Retina (tissue), 1 donor: Measurements from ENCODE around the gene FAM83G.
A peak's percentile ranks its signal among the peaks of the same experiment; 100 is the strongest.
"Not testable (repeated sequence)": the region's sequence is repeated elsewhere in the genome, so short reads cannot be mapped to it uniquely, and the experiment has no call there.

ENCODE experiments used
- DNase-seq: peaks from one replicate; pipeline ENCODE4 v3.0.0-alpha.2; 2016

The FAM83G gene

DNA sequence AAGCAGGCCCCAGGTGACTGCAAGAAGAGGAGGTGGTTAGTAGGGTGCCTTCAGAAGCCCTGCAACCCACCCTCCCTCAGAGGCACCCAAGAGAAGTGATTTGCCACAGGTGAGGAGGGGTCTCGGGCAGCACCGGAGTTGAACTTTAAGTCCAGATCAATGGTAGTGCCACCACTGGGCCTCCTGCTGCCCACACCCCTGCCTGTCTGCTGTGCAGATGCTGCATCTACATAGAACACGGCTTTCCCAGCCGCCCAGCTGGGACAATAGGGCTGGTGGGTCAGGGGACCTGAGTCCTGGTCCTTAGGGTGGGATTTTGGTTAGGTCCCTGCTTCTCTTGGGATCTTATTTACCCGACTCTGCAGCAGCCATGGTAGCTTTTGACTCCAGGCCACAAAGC lies 17.6 kb upstream of the FAM83G start:
- no peak for DNase-seq

DNA sequence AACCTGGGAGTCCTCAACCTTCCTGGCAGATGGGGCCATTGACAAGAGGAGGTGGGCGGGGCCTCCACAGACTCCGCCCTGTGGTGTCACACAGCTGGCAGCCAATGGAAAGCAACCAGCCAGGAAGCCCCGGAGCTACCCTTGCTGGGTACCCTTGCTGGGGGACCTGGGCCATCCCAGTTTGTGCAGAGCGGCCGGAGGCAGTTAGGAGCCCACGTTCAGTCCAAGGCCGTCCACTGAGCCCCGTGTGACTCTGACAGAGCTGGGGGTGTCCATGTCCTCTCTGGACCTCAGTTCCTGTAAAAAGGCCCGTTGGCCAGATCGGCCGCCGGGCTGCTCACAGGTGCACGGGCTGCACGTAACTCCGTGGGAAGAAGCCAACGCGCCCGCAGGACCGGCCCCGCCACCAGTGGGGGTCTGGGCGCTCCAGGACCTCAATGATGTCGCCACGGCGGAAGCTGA lies 17.1 kb upstream of the FAM83G start:
- no peak for DNase-seq

DNA sequence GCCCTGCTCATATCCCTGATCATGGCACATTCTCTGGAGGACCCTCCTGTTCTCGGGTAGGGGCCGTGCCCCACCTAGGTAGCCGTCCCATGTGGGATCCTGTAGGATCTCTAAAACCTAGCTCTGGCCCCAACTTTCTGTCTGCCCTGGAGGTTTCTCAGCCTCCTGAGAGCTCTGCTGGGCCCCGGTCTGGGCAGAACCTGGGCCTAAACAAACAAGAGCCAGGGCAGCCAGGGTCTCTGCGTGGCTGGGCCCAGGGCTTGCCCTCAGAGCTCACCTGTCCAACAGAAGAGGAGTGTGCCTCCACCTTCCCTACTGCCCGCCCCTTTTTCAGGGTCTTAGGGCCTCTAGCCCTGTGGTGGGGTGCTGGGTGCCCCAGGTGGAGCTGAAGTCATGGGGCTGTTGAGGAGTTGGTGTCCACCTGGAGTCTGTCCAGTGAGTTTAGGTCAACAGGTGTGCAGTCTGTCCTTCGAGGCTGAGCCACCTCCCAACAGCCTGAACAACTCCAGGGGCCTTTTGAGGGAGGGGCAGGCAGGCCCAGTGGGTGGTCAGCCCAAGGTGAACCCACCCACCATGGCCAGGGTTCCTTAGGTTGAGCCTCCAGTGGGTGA lies 16.6 kb upstream of the FAM83G start:
- not testable (repeated sequence) for DNase-seq

DNA sequence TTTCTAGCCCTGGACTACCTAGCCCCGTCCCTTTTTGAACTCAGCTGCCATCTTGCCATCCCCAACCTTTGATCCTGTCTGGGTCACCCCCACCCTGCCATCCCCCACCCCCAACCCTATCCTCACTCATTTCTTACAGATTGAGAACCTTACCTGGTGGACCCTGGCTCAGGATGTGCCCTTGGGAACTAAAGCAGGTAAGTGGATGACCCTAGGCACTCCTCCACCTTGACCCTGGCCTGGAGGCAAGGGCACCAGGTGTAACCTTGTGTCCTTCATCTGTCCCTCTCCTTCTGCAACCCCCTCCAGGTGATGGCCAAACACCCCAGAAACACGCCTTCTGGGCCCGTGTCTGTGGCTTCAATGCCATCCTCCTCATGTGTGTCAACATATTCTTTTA lies 15.5 kb upstream of the FAM83G start:
- DNase-seq = no peak

DNA sequence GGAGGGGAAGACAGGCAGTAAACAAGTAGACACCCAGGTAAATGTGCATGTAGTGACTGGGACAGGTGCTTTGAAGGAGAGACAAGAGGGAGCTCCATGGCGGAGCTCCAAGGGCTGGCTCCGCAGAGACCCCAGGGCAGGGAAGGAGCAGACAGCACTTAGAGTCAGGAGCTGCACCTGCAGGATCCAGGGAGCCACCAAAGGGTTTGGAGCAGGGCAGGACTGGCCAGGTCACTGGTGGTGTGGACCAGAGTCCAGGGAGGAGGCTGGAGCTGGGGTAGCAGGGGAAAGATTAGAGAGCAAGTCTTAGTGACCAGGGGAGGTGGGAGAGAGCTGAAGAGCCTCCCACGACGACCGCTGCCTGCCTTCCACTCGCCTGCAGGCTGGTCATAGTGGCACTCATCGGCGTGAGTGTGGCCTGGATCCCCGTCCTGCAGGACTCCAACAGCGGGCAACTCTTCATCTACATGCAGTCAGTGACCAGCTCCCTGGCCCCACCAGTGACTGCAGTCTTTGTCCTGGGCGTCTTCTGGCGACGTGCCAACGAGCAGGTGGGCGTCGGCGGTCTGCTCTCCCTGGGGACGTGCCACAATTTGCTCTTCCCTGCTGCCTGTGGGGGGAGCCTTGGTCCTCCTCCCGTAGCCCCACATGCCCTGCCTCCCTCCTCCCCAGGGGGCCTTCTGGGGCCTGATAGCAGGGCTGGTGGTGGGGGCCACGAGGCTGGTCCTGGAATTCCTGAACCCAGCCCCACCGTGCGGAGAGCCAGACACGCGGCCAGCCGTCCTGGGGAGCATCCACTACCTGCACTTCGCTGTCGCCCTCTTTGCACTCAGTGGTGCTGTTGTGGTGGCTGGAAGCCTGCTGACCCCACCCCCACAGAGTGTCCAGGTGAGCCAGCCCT lies 14.7 kb upstream of the FAM83G start:
- DNase-seq = peak; percentile 43

DNA sequence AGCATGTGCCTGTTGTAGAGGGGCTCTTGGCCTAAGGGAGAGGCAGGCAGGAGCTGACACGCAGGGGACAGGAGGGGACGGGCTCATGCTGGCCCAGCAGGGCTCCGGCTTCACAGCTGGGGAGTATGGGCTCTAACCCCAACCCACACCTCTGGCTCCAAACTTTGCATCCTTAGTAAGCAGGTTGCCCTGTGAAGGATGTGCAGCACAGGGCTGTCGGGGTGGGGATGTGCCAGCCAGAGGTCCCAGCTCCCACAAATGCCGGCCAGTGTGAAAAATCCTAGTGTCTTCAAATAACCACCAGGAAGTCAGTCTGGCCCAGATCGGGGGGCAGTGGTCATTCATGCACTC lies 14.0 kb upstream of the FAM83G start:
- no peak for DNase-seq

DNA sequence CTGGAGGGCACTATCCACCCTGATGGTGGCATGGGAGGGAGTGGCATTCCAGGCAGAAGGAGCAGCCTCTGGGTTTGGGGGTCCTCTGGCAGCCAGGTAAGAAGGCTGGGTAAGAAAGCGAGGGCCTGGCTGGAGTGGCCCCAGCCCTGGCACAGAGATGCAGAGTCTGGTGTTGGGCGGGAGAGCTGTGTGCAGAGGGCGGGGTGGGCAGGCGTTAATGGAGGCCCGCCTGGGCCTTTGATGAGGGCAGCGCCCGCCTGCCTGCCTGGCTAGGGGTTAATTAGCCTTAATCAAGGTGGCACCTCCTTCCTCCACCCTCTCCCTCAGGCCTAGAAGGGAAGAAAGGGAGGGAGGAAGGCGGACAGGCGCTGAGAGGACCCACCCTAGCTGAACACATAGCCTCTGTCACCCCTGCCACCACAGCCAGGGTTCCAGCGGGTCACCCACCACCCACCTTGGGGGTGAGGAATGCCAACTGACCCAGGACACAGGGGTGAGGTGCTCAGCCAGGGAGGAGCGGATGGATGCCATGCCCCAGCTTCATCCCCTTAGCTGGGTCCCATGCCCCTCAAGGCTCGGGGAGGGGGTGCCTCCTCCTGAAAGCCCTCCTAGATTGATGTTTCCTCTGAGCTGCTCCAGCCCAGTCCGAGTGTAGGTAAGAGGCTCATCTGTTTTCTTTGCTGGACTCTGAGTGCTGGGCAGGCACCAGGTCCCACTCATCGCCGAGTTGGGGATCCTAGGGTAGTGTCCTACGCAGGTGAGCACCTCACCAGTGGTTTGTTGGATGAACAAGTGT lies 13.4 kb upstream of the FAM83G start:
- DNase-seq = no peak

DNA sequence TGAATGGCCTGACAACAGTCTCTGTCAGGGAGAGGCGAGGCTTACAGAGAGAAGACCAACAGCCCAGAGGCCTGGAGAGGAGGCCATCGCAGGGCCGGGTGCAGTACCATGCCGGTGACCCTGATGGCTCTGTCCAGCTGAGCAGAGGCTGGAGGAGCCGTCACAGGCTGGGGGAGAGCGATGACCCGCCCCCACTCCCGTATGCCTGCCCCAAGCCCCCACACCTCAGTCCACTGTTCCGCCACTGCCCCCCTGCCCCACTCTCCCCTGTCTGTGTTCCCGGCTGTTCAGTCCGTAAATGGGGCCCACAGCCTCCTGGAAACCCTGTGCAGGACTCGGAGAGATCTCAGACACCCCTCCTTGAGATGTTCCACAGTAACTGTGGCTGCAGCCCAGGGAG lies 12.8 kb upstream of the FAM83G start:
- DNase-seq = no peak

DNA sequence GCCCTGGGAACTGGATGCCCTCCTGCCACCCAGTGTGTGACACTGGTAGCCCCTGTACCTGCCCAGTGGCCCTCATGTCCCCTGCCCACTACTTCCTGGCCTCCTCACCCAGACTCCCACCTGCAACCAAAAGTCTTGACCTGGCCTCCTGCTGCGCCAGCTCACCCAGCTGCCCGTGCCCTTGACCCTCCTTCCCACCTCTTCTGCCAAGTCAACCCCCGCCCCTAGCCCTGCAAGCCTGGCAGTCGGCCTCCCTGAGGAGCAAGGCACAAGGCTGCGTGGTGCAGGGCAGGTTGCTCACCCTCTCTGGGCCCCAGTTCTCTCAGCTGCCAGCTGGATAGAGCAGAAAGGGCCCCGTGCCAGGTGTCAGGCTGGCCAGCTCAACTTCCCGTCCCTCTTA lies 12.3 kb upstream of the FAM83G start:
- DNase-seq = no peak

DNA sequence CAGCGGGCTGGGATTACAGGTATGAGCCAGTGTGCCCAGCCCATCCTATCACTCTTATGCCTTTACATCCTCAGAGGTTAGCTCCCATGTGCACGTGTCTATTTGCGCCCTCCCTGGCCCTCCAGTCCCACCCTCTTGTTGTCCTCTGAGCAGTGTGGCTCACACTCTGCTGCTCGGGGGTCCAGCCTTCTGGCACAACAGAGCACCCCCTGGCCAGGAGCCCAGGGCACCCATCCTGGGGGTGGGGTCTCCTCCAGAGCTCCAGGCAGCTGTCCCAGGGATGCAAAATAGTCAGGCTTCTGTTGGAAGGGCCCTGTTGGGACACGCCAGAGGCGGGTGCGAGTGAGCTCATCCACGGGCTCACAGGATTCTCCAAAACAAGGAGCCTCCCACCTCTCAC lies 11.7 kb upstream of the FAM83G start:
- no peak for DNase-seq

DNA sequence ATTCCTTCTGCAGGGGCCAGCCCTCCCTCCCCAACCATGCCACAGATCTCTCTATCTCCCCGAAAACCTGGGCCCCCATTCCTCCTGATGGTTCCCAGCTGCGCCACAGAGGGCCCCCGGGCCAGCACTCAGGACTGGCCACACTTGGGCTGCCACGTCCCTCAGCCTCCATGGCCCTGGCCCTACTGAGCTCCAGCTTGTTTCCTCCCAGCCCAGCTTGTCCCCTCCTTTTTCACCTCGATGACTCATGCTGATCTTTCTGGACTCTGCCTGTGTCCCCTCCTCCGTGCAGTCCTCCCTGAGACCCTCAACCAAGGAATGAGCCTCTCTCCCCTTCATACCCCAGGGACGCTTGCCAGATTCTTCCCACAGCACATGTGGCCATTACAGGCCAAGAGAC lies 10.9 kb upstream of the FAM83G start:
- no peak for DNase-seq

DNA sequence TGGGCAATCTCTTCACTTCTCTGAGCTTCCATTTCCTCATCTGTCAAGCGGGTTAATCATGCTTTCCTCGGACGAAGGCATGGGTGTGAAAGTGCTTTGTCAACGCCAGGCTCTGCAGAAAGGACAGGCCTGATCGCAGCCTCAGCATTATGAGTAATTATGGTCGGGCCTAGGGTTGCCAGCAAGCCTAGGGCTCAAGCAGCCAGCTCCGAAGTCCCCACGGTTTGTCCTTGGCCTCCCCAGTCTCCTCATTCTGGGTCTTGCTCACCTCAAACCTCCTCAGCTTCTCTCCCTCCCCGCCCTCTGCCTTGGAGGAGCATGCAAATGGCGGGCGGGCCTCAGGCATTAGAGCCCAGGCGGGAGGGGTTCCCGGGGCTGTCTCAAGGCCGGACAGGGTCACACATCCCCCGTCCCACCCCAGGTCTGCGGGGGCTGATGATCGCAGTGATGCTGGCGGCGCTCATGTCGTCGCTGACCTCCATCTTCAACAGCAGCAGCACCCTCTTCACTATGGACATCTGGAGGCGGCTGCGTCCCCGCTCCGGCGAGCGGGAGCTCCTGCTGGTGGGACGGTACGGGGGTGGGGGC lies 10.2 kb upstream of the FAM83G start:
- no peak for DNase-seq

DNA sequence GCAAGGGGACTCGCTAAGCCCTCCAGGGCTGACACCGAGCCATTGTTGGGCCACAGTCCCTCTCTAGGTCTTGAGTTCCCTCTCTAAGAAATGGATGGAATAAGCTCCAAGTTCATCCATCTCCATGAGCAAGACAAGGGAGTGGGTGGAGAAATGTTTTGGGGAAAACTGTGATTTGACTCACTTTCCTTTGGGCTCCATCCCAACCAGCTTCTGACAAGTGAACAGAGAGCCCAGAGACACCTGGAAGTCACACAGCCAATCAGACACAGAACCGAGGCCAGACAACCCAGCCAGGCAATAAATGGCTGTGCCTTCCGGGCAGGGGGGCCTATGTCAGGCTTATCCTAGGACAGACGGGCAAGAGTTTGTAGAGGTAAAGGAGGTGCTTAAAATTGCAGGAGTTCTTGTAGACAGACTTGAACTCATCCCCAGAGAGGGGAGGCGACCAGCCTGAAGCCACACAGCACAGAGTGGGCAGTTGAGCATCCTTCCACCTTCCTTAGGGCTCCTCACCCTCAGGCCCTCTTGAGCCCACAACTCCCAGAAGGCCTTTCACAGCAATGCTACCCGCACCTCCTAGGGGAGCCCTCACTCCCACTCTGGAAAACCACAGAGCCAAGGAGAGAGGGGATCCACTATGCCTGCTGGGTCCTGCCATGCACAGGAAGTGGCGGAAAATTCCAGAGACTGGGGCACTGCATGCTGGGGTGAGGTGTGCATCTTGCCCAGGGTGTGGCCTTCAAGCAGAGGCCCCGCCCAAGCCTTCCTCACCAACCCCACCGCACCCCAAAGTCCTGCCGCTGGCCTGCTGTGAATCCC lies 9.5 kb upstream of the FAM83G start:
- no peak for DNase-seq

DNA sequence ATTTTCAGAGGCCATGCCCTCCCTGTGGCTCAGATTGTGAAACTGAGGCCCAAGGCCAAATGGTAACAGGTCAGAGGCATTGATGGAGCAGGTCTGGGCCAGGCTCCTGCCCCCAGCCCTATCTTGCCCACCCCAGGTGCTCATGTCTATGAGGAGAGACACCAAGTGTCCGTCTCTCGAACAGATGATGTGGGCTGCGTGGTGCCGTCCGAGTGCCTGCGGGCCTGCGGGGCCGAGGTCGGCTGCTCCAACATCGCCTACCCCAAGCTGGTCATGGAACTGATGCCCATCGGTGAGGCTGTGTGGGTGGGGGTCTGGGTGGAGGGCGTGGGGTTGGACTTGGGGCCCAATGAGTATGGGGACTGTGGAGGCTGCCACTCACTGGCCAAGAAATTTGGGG lies 8.7 kb upstream of the FAM83G start:
- DNase-seq = no peak

DNA sequence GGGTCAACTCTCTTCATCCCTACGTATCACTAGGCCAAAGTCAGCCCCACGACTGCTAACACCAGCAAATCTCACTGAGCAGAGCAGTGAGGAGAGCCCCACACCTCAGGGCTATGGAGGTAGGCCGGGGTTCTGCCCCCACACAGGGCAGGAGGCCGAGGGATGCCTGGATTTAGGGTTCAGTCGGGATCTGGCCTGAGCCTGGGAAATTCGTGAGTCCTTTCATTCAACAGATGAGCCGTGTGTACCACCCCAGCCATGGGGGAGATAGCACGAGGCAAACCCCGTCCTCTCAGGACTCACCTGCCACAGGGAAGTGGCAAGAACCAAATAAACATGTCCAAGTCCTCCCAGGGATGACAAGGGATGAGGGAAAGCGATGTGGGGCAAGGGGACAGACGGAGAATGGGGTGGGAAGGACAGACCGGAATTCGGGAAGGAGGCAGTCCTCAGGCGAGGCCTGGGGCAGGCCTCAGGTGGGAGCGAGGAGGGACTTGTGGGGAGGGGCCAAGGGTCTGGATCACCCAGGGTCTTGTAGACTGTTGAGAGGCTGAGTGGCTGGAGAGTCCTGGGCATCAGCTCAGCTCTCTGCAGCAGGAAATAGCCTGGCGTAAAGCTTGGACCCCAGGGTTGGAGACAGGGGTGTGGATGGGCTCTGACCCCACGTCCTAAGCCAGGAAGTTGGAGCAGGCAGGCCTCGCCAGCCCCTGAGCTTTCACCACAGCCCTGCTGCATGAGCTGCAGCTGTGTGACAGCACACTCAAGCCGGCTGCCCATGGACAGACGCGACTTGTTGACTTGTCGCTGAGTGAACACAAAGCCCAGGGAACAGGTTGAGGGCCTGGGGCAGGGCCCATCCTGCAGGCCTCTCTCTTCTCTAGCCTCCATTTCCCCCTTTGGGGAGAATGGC lies 7.9 kb upstream of the FAM83G start:
- DNase-seq = no peak

DNA sequence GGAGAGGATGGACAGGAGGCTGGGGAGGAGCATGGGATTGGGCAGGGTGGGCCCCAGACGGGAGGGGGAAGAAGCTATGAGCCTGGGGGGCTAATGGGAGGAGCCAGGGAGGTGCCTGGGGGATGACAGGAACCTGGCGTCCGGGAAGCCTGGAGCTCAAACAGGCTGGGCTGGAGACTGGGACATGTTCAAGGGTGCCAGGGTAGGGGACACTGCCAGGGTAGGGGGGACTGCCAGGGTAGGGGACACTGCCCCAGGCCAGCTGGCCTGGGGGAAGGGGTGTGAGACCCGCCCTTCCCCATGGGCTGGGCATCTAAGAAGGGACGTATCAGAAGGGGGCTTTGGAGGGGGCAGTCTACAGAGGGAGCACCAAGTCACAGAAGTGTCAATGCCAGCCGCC lies 7.0 kb upstream of the FAM83G start:
- no peak for DNase-seq

DNA sequence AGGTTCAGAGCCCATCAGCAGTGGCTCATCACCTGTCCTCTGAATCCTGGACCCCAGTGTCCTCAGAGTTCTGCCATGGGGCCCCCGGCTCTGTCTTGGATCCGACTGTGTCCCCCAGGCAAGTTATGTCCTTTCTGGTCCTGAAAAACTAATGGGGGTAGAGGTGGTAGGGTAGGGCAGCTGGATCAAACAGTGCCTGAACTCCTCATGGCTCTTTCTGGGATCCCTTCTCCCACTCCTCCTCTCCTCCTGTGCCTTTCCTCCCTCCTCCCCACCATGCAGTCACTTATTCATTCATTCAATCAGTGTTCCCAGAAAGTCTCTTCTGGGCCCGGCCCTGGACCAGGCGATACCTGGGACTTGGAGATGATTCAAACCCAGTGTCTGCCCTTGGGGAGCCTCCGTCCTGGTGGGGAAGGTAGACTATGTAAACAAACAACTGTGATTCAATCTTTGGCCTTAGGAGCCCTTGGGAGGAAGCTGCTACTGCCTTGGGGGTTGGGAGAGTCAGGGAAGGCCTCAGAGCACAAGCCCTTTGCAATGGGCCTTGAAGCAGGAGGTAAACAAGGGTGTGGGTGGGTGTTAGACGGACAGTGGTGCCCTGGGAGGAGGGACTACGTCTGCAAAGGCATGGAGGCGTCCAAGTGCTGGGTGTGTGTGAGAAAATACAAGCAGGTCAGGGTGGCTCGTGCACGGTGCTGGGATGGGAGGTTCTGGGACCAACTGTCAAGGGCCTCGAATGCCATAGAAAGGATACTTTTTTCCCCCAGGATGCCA lies 6.4 kb upstream of the FAM83G start:
- DNase-seq = no peak

DNA sequence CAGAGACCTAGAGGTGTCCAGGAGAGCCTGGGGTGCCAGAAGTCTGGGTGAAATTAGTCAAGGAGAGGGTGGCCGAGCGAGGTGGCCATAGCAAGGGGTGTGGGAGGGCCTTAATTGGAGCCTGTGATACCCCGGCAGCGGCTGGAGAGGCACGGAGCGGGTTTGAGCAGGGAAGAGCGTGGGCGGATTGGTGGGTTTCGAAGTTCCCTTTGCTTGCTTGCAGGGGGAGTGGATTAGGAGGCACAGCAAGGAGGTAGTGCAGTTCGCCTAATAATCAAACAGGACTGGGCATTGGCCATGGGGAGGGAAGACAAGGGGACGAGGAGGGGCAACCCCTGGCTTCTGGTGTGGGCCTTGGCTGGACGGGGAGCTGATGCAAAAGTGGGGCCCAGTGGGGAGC lies 5.4 kb upstream of the FAM83G start:
- no peak for DNase-seq

DNA sequence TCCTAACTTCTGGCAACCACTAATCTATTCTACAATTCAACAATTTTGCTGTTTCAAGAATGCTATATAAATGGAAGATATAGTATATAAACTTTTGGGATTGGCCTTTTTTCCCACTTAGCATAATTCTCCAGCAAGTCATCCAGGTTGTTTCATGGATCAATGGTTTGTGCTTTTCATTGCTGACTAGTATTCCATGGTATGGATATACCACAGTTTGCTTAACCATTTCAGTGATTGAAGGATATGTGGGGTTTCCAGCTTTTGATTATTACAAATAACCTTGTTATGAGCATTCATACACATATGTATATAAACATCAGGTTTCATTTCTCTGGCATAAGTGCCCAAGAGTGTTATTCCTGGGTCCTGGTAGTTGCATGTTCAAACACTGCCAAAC lies 2.1 kb upstream of the FAM83G start:
- DNase-seq = no peak

DNA sequence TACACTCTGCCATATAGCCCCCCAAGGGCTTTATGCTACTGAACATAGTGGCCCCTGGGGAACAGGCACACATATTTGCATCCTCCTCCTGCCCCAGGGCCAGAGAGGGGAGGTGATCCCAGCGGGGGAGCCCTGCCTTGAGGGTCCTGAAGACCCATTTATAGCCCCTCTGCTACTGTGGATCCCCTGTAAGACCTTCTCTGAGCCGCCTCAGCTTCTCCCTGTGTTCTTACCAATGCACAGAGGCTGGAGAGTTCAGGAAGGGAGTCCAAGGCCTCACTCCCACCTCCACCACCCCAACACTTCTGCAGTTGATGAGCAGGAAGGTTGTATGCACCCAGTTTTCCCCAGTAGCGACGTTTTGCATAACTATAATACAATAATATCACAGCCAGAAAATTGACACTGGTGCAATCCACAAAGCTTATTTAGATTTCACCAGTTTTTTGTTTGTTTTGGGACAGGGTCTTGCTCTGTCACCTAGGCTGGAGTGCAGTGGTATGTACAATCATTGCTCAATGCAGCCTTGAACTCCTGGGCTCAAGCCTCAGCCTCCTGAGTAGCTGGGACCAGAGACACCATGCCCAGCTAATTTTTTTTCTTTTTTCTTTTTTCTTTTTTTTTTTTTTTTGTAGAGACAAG lies 1.3 kb upstream of the FAM83G start:
- no peak for DNase-seq
